Erythroblast (primary cell): Measurements from ENCODE around the gene ACTN1.

ENCODE experiments used
- GATA1 ChIP-seq: IDR thresholded peaks from 2 replicates; pipeline ENCODE4 v1.6.1; 2011; ENCODE audit warnings: low read depth, mild to moderate bottlenecking, control low read depth, low read length, moderate library complexity
- POLR2A ChIP-seq: IDR thresholded peaks from 2 replicates; pipeline ENCODE4 v1.6.1; 2011; ENCODE audit warnings: mild to moderate bottlenecking, low read length

GRCh38 chr14:68961781-68962584 is 17.1 kb downstream of the ACTN1 start:
- TF ChIP-seq POLR2A: no peak
- no peak for TF ChIP-seq GATA1
